Fibroblast of pulmonary artery (primary cell): ENCODE data around the gene VCX.

Experiments
- DNase-seq: peaks from one replicate; pipeline ENCODE4 v3.0.0-alpha.2; 2010; ENCODE audit warnings: low read depth
- H3K4me3 ChIP-seq: replicated peaks from 2 replicates; pipeline ENCODE4 v1.5.1; 2011; ENCODE audit warnings: low read depth, mild to moderate bottlenecking, control low read depth, low read length, moderate library complexity
- CTCF ChIP-seq: IDR thresholded peaks from 2 replicates; pipeline ENCODE4 v1.5.1; 2011; ENCODE audit warnings: mild to moderate bottlenecking, control low read depth, low read length, inconsistent platforms; ENCODE audit errors: missing control alignments

VCX gene

GRCh38 chrX:7872042-7872441 lies 29.1 kb downstream of the VCX start:
- H3K4me3 ChIP-seq = no peak overlapping the region
- no peak for DNase-seq
- TF ChIP-seq CTCF = no peak

- no peak for DNase-seq
- no peak for TF ChIP-seq CTCF
- no peak overlapping the region for H3K4me3 ChIP-seq
These were observed 34.0 kb downstream of the VCX start for GRCh38 chrX:7876957-7877356.

- H3K4me3 ChIP-seq = no peak overlapping the region
- no peak for TF ChIP-seq CTCF
- no peak for DNase-seq
These were observed 46.2 kb downstream of the VCX start for GRCh38 chrX:7889135-7889534.

- DNase-seq = peak; percentile 0
- H3K4me3 ChIP-seq = no peak overlapping the region
- TF ChIP-seq CTCF = no peak
These were observed 46.7 kb downstream of the VCX start for GRCh38 chrX:7889680-7890079.

GRCh38 chrX:7891928-7892327 lies 49.0 kb downstream of the VCX start:
- no peak overlapping the region for H3K4me3 ChIP-seq
- TF ChIP-seq CTCF = no peak
- DNase-seq = peak; percentile 1
